HCT116 (cell line): ENCODE results near the gene CIAO2A.

Source experiments
- CTCF ChIP-seq, 3 experiments: fragments of 200-600 bp in 1 of 3; sonication (generic) in 1 of 3; IDR thresholded peaks in 2 of 3; conservative IDR thresholded peaks in 1 of 3; 2 replicates each; pipeline ENCODE4 v1.5.1; 2012 to 2017; ENCODE audit warnings: low read depth in 2 of 3, low read length in 2 of 3, antibody characterized with exemption in 1 of 3, borderline replicate concordance in 1 of 3, control low read depth in 1 of 3, mild to moderate bottlenecking in 1 of 3, mixed read lengths in 1 of 3, mixed run types in 1 of 3, moderate library complexity in 1 of 3; ENCODE audit not compliant: insufficient read depth in 1 of 3
- EZH2 ChIP-seq: fragments of 200-600 bp; sonication (generic); IDR thresholded peaks from 2 replicates; pipeline ENCODE4 v1.6.1; 2017; ENCODE audit warnings: antibody characterized with exemption, mixed run types
- EZH2phosphoT487 ChIP-seq: fragments of 200-600 bp; IDR thresholded peaks from 2 replicates; pipeline ENCODE4 v1.6.1; 2018; ENCODE audit warnings: antibody characterized with exemption, borderline replicate concordance
- FOSL1 ChIP-seq: IDR thresholded peaks from 2 replicates; pipeline ENCODE4 v1.6.1; 2012; ENCODE audit warnings: low read depth
- MAX ChIP-seq: IDR thresholded peaks from 2 replicates; pipeline ENCODE4 v1.6.1; 2012
- POLR2A ChIP-seq: IDR thresholded peaks from 2 replicates; pipeline ENCODE4 v1.7.0; 2011; ENCODE audit warnings: borderline replicate concordance; ENCODE audit not compliant: insufficient read depth, insufficient read length; ENCODE audit errors: extremely low read depth
- POLR2AphosphoS5 ChIP-seq: IDR thresholded peaks from 2 replicates; pipeline ENCODE4 v1.6.1; 2011; ENCODE audit warnings: mild to moderate bottlenecking, low read depth, low read length, moderate library complexity
- REST ChIP-seq: IDR thresholded peaks from 2 replicates; pipeline ENCODE4 v1.6.1; 2012; ENCODE audit warnings: low read depth
- TCF7L2 ChIP-seq: IDR thresholded peaks from 2 replicates; pipeline ENCODE4 v1.7.0; 2011; ENCODE audit warnings: borderline replicate concordance, inconsistent platforms; ENCODE audit not compliant: insufficient read depth, insufficient read length; ENCODE audit errors: extremely low read depth
- ZNF274 ChIP-seq: fragments of 200-500 bp; sonication (Bioruptor generic); IDR thresholded peaks from 2 replicates; pipeline ENCODE4 v1.6.1; 2014; ENCODE audit warnings: mild to moderate bottlenecking, low read depth, low read length, inconsistent platforms
- TF ChIP-seq, protein P1 (sequence below): IDR thresholded peaks from 2 replicates; pipeline ENCODE4 v1.6.1; 2012

DNA sequence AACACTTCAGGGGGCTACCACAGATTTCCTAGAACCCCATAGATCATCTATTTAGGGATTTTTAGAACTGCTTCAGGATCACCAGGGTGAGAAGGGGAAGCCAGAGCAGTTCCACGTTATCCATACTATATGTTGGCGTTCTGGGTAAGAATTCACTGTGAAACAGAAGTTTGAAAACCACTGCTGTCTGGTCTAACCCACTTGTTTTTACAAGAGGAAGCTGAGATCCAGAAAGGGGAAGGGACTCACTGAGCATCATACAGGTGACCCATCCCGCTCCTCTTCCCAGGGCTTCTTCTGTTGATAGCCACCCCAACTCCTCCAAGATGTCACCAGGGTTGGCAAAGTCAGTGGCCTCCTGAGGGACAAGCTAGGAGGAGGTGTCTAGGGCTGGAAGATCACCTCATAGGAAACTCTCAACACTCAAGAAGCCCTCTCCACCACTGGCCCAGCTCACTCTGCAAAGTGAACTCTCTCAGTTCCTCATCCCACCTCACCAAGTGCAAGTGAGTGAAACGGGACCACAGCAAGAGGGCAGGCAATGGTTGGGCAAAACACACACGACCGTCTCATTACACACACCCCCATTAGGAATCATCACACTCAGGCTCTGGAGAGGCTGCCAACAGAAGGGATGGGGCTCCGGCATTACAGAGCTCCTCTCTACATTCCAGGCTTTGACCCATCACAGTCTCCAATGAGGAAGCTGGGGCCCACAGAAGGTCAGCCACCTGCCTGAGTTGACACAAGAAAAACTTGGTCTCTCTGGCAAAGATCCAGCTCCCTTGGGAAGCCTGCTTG, 49.1 kb downstream of the CIAO2A start:
- TF ChIP-seq CTCF (IDR thresholded peaks at IDR 0.05 in 2 of 3, conservative IDR thresholded peaks at IDR 0.05 in 1 of 3; ENCODE audit: borderline replicate concordance in 1 of 3, insufficient read depth in 1 of 3, low read depth in 2 of 3, low read length in 2 of 3) (no peak), REST (no peak), ZNF274 (no peak), EZH2 (no peak), POLR2AphosphoS5 (no peak), POLR2A (no peak), TCF7L2 (no peak), MAX (no peak), FOSL1 (no peak), EZH2phosphoT487 (no peak)
- TF ChIP-seq, protein P1, sequence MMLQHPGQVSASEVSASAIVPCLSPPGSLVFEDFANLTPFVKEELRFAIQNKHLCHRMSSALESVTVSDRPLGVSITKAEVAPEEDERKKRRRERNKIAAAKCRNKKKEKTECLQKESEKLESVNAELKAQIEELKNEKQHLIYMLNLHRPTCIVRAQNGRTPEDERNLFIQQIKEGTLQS: no peak
